Uterus (tissue), 4 donors: ENCODE data around the gene DNM1. TPM values are rescaled to one million over a fixed set of nuclear protein-coding genes. Genes with fewer than 3 reads are reported as not detected.

Experiments
- DNase-seq, 2 donors: peaks; one replicate each; pipeline ENCODE4 v3.0.0-alpha.2; 2019 to 2020
- H3K27ac ChIP-seq, 2 donors: fragments of 200-600 bp; sonication (generic); 1 replicate in 1 of 2; 2 replicates in 1 of 2; pipeline ENCODE4 v1.5.1; 2016 to 2018
- H3K27me3 ChIP-seq, 2 donors: fragments of 200-600 bp; sonication (generic); one replicate each; pipeline ENCODE4 v1.5.1; 2018 to 2019; ENCODE audit warnings: control low read depth in 1 of 2
- H3K36me3 ChIP-seq, 2 donors: fragments of 200-600 bp; sonication (generic); one replicate each; pipeline ENCODE4 v1.5.1; 2019; ENCODE audit warnings: control low read depth in 1 of 2
- H3K4me1 ChIP-seq, 2 donors: fragments of 200-600 bp; sonication (generic); one replicate each; pipeline ENCODE4 v1.5.1; 2018 to 2019; ENCODE audit warnings: control low read depth in 1 of 2
- H3K4me3 ChIP-seq, 2 donors: fragments of 200-600 bp; sonication (generic); 1 replicate in 1 of 2; 2 replicates in 1 of 2; pipeline ENCODE4 v1.5.1; 2018 to 2019; ENCODE audit warnings: mild to moderate bottlenecking in 1 of 2
- H3K9me3 ChIP-seq, 2 donors: fragments of 200-600 bp; sonication (generic); one replicate each; pipeline ENCODE4 v1.5.1; 2019; ENCODE audit warnings: control low read depth in 1 of 2
- POLR2A ChIP-seq, 2 donors: fragments of 450-650 bp; IDR thresholded peaks; one replicate each; pipeline ENCODE4 v1.6.1; 2016; ENCODE audit warnings: antibody characterized with exemption in 2 of 2, mild to moderate bottlenecking in 1 of 2, moderate library complexity in 1 of 2
- intact Hi-C: fragments of 100-400 bp; cut with DNase I; formaldehyde crosslinking; loops from one replicate; pipeline ENCODE4 v1.15.1; 2023; ENCODE audit warnings: low total_unique reads
- total RNA-seq, 4 donors: library from RNA; depleted of rRNA in 3 of 4; stranded (reverse); fragments of >200 nt in 3 of 4; gene quantifications; one replicate each; pipeline versions ENCODE4 v1.1.0 to v1.2.4, GENCODE V29; 2014 to 2023
- TF ChIP-seq, protein P1 (sequence below), 4 experiments: fragments of 200-600 bp in 2 of 4; fragments of 450-650 bp in 2 of 4; sonication (generic) in 2 of 4; IDR thresholded peaks; one replicate each; pipeline ENCODE4 v1.5.1; 2016 to 2019; ENCODE audit warnings: antibody characterized with exemption in 4 of 4, mild to moderate bottlenecking in 2 of 4, moderate library complexity in 1 of 4
- donor health status: DM: yes; HTN: yes; CAD: no.

The DNM1 gene
- total RNA-seq, 4 donors from 2014 or later: 5.0 to 71.5 (median 31.0) TPM

DNA sequence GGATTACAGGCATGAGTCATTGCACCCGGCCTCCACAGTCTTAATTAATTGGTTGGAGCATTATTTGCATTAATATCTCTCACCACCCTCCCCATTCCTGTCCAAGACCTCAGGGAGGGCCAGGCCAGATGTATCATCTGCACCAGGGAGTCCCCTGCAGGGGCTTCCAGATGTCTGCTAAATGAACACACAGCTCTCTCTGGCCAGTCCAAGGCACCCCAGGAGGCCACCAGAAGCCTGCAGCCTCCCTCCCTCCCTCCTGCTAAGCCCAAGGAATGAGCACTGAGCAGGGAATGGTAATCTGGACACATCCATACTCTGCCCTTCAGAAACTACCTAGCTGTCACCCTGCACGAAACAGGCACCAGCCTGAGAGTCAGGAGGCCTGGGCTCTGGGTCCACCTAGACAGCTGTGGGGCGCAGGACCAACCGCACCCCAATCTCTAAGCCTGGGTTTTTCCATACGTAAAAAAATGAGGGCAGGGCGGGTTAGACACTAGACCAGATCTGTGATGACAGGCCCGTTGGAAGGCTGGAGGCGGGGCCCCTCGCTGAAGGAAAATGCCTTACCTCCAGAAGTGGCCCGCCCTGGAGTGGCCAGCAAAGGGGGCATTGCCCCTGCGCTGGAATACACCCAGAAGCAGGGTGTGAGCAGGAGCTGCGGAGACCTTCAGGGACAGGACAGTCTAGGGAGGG lies 20.1 kb upstream of the DNM1 start:
- Histone ChIP-seq H3K36me3 (no peaks in the 10 kb centered on the region), H3K27me3 (no peaks in the 10 kb centered on the region), H3K27ac (no peak overlapping the region), H3K4me1 (no peaks in the 10 kb centered on the region), H3K9me3 (no peaks in the 10 kb centered on the region), H3K4me3 (no peak overlapping the region)
- TF ChIP-seq POLR2A (IDR thresholded peaks at IDR 0.05): no peak
- TF ChIP-seq, protein P1, sequence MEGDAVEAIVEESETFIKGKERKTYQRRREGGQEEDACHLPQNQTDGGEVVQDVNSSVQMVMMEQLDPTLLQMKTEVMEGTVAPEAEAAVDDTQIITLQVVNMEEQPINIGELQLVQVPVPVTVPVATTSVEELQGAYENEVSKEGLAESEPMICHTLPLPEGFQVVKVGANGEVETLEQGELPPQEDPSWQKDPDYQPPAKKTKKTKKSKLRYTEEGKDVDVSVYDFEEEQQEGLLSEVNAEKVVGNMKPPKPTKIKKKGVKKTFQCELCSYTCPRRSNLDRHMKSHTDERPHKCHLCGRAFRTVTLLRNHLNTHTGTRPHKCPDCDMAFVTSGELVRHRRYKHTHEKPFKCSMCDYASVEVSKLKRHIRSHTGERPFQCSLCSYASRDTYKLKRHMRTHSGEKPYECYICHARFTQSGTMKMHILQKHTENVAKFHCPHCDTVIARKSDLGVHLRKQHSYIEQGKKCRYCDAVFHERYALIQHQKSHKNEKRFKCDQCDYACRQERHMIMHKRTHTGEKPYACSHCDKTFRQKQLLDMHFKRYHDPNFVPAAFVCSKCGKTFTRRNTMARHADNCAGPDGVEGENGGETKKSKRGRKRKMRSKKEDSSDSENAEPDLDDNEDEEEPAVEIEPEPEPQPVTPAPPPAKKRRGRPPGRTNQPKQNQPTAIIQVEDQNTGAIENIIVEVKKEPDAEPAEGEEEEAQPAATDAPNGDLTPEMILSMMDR (IDR thresholded peaks at IDR 0.05): no peak
- intact Hi-C loops: no loop called here
- no peak for DNase-seq

DNA sequence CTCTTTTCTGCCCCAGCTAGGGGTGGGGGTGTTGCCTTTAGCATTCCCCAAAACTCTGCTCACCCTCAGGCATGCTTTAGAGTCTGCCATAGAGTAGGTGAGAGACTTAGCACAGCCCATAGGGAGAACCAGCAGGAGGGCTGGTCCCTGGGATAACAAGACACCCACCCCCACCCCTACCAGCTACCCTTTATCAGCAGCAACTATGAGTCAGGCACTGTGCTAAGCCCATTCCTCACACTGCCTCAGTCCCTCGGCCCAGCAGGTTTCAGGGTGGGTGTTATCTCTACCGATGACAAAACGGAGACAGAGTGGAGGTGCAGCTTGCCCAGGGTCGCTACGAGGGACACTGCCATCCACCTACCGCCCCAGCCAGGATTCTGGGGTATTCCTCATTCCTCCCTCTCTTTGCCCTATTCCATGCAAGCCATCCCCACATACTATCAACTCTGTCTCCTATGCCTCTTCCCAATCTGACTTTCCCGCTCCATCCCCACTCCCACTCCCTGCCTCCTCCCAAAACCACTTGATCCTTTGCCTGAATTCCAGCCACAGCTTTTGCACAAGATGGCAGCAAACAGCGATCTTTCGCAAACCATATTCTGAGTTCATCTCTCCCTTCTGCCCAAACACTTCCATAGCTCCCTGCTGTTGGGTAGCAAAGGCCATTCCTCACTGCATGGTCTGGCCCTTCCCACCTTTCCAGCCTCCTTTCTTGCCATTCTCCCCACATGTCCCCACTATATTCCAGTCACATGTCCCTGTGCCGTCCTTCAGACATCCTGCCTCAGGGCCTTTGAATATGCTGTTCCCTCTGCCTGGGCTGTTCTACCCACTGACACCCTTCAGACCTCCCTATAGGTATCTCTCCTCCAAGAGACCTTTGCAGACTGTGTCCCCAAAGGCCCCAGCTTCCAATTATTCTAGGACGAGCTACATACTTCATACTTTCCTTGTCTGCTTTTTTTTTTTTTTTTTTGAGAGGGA lies 16.9 kb upstream of the DNM1 start:
- H3K36me3 ChIP-seq: no peaks in the 10 kb centered on the region
- no peak overlapping the region for H3K27ac ChIP-seq
- peaks cover 0 to 6% of the 10 kb centered on the region in 2 donors for H3K4me1 ChIP-seq
- TF ChIP-seq, protein P1 (IDR thresholded peaks at IDR 0.05): no peak
- TF ChIP-seq POLR2A (IDR thresholded peaks at IDR 0.05): no peak
- H3K9me3 ChIP-seq: no peaks in the 10 kb centered on the region
- no peak overlapping the region for H3K4me3 ChIP-seq
- H3K27me3 ChIP-seq: no peaks in the 10 kb centered on the region
- intact Hi-C loops: no loop called here
- no peak for DNase-seq

DNA sequence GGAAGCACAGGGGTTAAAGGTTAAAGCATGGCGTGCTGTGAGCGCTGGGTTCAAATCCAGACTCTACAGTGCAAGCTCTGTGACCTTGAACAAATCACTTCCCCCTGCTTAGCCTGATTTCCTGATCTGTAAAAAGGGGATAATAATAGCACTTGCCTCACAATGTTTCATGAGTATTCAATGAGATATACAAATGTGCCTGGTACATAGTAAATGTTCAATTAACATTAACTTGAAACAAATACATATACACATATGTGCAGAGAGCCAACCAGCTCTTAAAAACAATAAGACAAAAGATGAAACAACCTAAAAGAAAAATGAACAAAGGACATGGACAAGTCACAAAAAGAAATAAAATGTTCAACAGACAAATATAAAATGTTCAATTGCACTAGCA lies 15.8 kb upstream of the DNM1 start:
- H3K9me3 ChIP-seq: no peaks in the 10 kb centered on the region
- no peak for DNase-seq
- TF ChIP-seq, protein P1 (IDR thresholded peaks at IDR 0.05): no peak
- TF ChIP-seq POLR2A (IDR thresholded peaks at IDR 0.05): no peak
- intact Hi-C loops: no loop called here
- H3K4me1 ChIP-seq: peaks cover 0 to 6% of the 10 kb centered on the region in 2 donors
- no peaks in the 10 kb centered on the region for H3K27me3 ChIP-seq
- no peak overlapping the region for H3K27ac ChIP-seq
- no peaks in the 10 kb centered on the region for H3K36me3 ChIP-seq
- no peak overlapping the region for H3K4me3 ChIP-seq

DNA sequence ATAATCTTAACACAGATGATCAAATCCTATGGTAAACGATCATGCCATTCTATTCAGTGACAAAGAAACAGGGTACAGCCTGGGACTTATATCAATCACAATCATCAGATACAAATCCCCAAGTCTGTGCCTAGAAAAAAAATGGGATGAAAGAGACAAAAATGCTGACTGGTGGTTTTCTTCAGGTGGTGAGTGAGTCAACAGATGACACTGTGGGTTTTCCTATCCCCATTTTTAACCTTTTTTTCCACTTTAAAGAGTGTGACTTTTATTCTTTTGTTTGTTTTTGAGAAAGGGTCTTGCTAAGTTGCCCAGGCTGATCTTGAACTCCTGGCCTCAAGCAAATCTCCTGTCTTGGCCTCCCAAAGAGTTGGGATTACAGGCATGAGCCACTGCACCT lies 15.0 kb upstream of the DNM1 start:
- DNase-seq: no peak
- no peaks in the 10 kb centered on the region for H3K36me3 ChIP-seq
- H3K27ac ChIP-seq: no peak overlapping the region
- H3K27me3 ChIP-seq: no peaks in the 10 kb centered on the region
- no peak overlapping the region for H3K4me3 ChIP-seq
- intact Hi-C loops: no loop called here
- H3K9me3 ChIP-seq: no peaks in the 10 kb centered on the region
- TF ChIP-seq, protein P1 (IDR thresholded peaks at IDR 0.05): no peak
- TF ChIP-seq POLR2A (IDR thresholded peaks at IDR 0.05): no peak
- H3K4me1 ChIP-seq: peaks cover 0 to 6% of the 10 kb centered on the region in 2 donors

DNA sequence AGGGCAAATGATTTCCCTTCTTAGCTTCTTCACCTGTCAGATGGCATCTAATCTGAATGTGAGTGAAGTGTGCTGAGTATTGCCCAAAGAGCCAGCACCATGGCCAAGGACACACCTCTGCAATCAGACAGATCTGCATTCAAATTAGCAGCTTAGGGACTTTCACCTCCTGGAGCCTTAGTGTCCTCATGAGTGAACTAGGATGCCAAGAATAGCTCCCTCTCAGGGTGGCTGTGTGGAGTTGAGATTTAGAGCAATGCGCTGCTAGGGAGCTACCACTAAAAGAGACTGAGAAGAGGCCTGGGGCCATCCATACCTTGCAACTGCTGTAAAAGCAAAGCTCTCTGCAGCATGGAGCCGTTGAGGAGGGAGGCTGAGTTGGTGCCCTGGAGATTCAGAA lies 13.2 kb upstream of the DNM1 start:
- Histone ChIP-seq H3K9me3 (no peaks in the 10 kb centered on the region), H3K4me1 (peaks cover 0 to 6% of the 10 kb centered on the region in 2 donors), H3K4me3 (no peak overlapping the region), H3K36me3 (no peaks in the 10 kb centered on the region), H3K27me3 (no peaks in the 10 kb centered on the region), H3K27ac (no peak overlapping the region)
- no peak for DNase-seq
- intact Hi-C loops: no loop called here
- TF ChIP-seq POLR2A (IDR thresholded peaks at IDR 0.05): no peak
- TF ChIP-seq, protein P1 (IDR thresholded peaks at IDR 0.05): no peak
